HEK293T (cell line): ENCODE data around the gene SGCB.

Source experiments
- BHLHE40 ChIP-seq: fragments of 450-650 bp; IDR thresholded peaks from 2 replicates; pipeline ENCODE4 v1.6.1; 2016; ENCODE audit warnings: mild to moderate bottlenecking, moderate library complexity, borderline replicate concordance
- ELF4 ChIP-seq: fragments of 450-650 bp; IDR thresholded peaks from 2 replicates; pipeline ENCODE4 v1.6.1; 2017; ENCODE audit warnings: antibody characterized with exemption
- FOXA1 ChIP-seq: fragments of 450-650 bp; IDR thresholded peaks from 2 replicates; pipeline ENCODE4 v1.6.1; 2016; ENCODE audit warnings: mild to moderate bottlenecking
- FOXK2 ChIP-seq: fragments of 450-650 bp; IDR thresholded peaks from 2 replicates; pipeline ENCODE4 v1.6.1; 2016; ENCODE audit warnings: mild to moderate bottlenecking
- FOXM1 ChIP-seq: fragments of 450-650 bp; IDR thresholded peaks from 2 replicates; pipeline ENCODE4 v1.6.1; 2017; ENCODE audit warnings: mild to moderate bottlenecking, borderline replicate concordance
- L3MBTL2 ChIP-seq: fragments of 450-650 bp; conservative IDR thresholded peaks from 2 replicates; pipeline ENCODE4 v1.6.1; 2016; ENCODE audit warnings: mild to moderate bottlenecking
- LEF1 ChIP-seq: fragments of 450-650 bp; IDR thresholded peaks from 2 replicates; pipeline ENCODE4 v1.6.1; 2017; ENCODE audit warnings: mild to moderate bottlenecking, borderline replicate concordance
- SP1 ChIP-seq: fragments of 450-650 bp; IDR thresholded peaks from 2 replicates; pipeline ENCODE4 v1.6.1; 2017
- SUZ12 ChIP-seq: fragments of 450-650 bp; IDR thresholded peaks from 2 replicates; pipeline ENCODE4 v1.6.1; 2016; ENCODE audit warnings: mild to moderate bottlenecking
- TARDBP ChIP-seq: fragments of 450-650 bp; IDR thresholded peaks from 2 replicates; pipeline ENCODE4 v1.6.1; 2016
- ZNF384 ChIP-seq: fragments of 450-650 bp; IDR thresholded peaks from 2 replicates; pipeline ENCODE4 v1.6.1; 2016

GRCh38 chr4:51998837-51999236 lies 39.3 kb downstream of the SGCB start:
- TF ChIP-seq SP1 (no peak), L3MBTL2 (no peak), LEF1 (no peak), ELF4 (no peak), ZNF384 (no peak), SUZ12 (no peak), BHLHE40 (no peak), FOXK2 (no peak), TARDBP (no peak), FOXM1 (no peak), FOXA1 (no peak)
